ENCODE measurements around the gene RAB11FIP4.

GRCh38 chr17:31466096-31466760 lies 74.8 kb downstream of the RAB11FIP4 start:
- no peak for TF ChIP-seq CTCF (IDR thresholded peaks at IDR 0.05)
- TF ChIP-seq EP300 (IDR thresholded peaks at IDR 0.05), result no peak
- TF ChIP-seq POLR2AphosphoS5 (IDR thresholded peaks at IDR 0.05), result no peak
